ENCODE measurements around the gene COL21A1.

COL21A1 gene

GRCh38 chr6:56076033-56076432, 171.3 kb downstream of the COL21A1 start:
- H3K9me3 ChIP-seq (ENCODE audit: insufficient read depth, low read length, severe bottlenecking): no peaks in the 10 kb centered on the region
- H3K36me3 ChIP-seq (ENCODE audit: insufficient read depth, low read length): no peaks in the 10 kb centered on the region
- ATAC-seq (ENCODE audit: insufficient read depth, low read depth): no peak
- no peak for DNase-seq
- no peak overlapping the region for H3K4me3 ChIP-seq (ENCODE audit: low read depth in 1 of 2, low read length in 2 of 2)
- H3K27ac ChIP-seq (ENCODE audit: low read length): no peak overlapping the region
- no peaks in the 10 kb centered on the region for H4K20me1 ChIP-seq (ENCODE audit: insufficient read depth, low read length)
- no peak overlapping the region for H2AFZ ChIP-seq (ENCODE audit: low read depth, low read length)
- no peaks in the 10 kb centered on the region for H3K79me2 ChIP-seq (ENCODE audit: insufficient read depth, low read length)
- H3K4me2 ChIP-seq (ENCODE audit: insufficient read depth, low read length): no peak overlapping the region
- no peaks in the 10 kb centered on the region for H3K27me3 ChIP-seq (ENCODE audit: insufficient read depth, low read length, poor library complexity)
- TF ChIP-seq EZH2 (IDR thresholded peaks at IDR 0.05; ENCODE audit: borderline replicate concordance, low read depth, low read length, severe bottlenecking): no peak
- TF ChIP-seq, protein P1, sequence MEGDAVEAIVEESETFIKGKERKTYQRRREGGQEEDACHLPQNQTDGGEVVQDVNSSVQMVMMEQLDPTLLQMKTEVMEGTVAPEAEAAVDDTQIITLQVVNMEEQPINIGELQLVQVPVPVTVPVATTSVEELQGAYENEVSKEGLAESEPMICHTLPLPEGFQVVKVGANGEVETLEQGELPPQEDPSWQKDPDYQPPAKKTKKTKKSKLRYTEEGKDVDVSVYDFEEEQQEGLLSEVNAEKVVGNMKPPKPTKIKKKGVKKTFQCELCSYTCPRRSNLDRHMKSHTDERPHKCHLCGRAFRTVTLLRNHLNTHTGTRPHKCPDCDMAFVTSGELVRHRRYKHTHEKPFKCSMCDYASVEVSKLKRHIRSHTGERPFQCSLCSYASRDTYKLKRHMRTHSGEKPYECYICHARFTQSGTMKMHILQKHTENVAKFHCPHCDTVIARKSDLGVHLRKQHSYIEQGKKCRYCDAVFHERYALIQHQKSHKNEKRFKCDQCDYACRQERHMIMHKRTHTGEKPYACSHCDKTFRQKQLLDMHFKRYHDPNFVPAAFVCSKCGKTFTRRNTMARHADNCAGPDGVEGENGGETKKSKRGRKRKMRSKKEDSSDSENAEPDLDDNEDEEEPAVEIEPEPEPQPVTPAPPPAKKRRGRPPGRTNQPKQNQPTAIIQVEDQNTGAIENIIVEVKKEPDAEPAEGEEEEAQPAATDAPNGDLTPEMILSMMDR (IDR thresholded peaks at IDR 0.05; ENCODE audit: borderline replicate concordance, extremely low read depth, low read length, poor library complexity, severe bottlenecking): no peak
- H3K4me1 ChIP-seq (ENCODE audit: insufficient read depth, low read length): no peaks in the 10 kb centered on the region
- no peak overlapping the region for H3K9ac ChIP-seq (ENCODE audit: low read depth, low read length)

GRCh38 chr6:56073761-56074160, 173.6 kb downstream of the COL21A1 start:
- Histone ChIP-seq H3K4me1 (ENCODE audit: insufficient read depth, low read length) (no peaks in the 10 kb centered on the region), H2AFZ (ENCODE audit: low read depth, low read length) (no peak overlapping the region), H4K20me1 (ENCODE audit: insufficient read depth, low read length) (no peaks in the 10 kb centered on the region), H3K79me2 (ENCODE audit: insufficient read depth, low read length) (no peaks in the 10 kb centered on the region), H3K9ac (ENCODE audit: low read depth, low read length) (no peak overlapping the region), H3K9me3 (ENCODE audit: insufficient read depth, low read length, severe bottlenecking) (no peaks in the 10 kb centered on the region), H3K4me2 (ENCODE audit: insufficient read depth, low read length) (no peak overlapping the region), H3K27ac (ENCODE audit: low read length) (no peak overlapping the region), H3K4me3 (ENCODE audit: low read depth in 1 of 2, low read length in 2 of 2) (no peak overlapping the region), H3K36me3 (ENCODE audit: insufficient read depth, low read length) (no peaks in the 10 kb centered on the region), H3K27me3 (ENCODE audit: insufficient read depth, low read length, poor library complexity) (no peaks in the 10 kb centered on the region)
- TF ChIP-seq EZH2 (IDR thresholded peaks at IDR 0.05; ENCODE audit: borderline replicate concordance, low read depth, low read length, severe bottlenecking): no peak
- TF ChIP-seq, protein P1 (IDR thresholded peaks at IDR 0.05; ENCODE audit: borderline replicate concordance, extremely low read depth, low read length, poor library complexity, severe bottlenecking): no peak
- ATAC-seq (ENCODE audit: insufficient read depth, low read depth) (no peak), DNase-seq (no peak)

DNA sequence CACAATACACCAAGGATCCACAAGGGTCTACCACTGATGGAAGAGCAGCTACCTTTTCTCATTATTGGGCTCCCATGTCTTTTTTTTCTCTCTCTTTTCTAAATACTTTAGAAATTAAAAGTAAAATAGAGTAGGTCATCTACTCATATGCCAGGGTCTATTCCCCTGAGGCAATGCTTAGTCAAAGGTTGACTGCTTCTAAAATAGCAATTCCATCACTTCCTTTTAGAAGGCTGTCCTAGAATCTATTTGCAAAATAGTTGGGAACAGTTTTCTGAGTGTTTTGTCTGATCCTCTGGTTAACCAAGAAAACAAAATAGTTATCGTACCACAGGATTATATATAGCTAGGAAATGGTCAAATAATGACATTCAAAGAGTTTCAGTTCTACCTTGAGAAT, 174.1 kb downstream of the COL21A1 start:
- Histone ChIP-seq H3K9me3 (ENCODE audit: insufficient read depth, low read length, severe bottlenecking) (no peaks in the 10 kb centered on the region), H3K4me2 (ENCODE audit: insufficient read depth, low read length) (no peak overlapping the region), H3K9ac (ENCODE audit: low read depth, low read length) (no peak overlapping the region), H3K4me3 (ENCODE audit: low read depth in 1 of 2, low read length in 2 of 2) (no peak overlapping the region), H4K20me1 (ENCODE audit: insufficient read depth, low read length) (no peaks in the 10 kb centered on the region), H3K4me1 (ENCODE audit: insufficient read depth, low read length) (no peaks in the 10 kb centered on the region), H2AFZ (ENCODE audit: low read depth, low read length) (no peak overlapping the region), H3K27me3 (ENCODE audit: insufficient read depth, low read length, poor library complexity) (no peaks in the 10 kb centered on the region), H3K36me3 (ENCODE audit: insufficient read depth, low read length) (no peaks in the 10 kb centered on the region), H3K27ac (ENCODE audit: low read length) (no peak overlapping the region), H3K79me2 (ENCODE audit: insufficient read depth, low read length) (no peaks in the 10 kb centered on the region)
- DNase-seq: no peak
- TF ChIP-seq, protein P1 (IDR thresholded peaks at IDR 0.05; ENCODE audit: borderline replicate concordance, extremely low read depth, low read length, poor library complexity, severe bottlenecking): no peak
- no peak for ATAC-seq (ENCODE audit: insufficient read depth, low read depth)

DNA sequence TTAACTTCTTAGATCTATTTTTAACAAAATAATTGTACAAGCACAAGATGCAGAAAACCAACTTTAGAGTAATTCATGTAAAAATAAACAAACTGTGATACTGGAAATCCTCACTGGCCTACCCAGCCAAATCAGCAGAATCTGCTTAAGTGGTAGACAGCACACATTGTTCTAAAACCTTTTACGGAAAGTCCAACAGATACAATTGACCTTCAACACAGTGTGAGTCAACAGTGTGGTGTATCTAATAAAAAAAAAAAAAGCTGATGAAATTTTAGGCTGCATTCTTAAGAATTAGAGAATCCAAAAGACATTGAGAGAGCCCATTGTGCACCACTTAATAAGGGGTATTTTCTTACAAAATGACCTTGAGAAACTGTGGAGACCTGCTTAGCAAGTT, 174.5 kb downstream of the COL21A1 start:
- H3K4me2 ChIP-seq (ENCODE audit: insufficient read depth, low read length): no peak overlapping the region
- H3K9me3 ChIP-seq (ENCODE audit: insufficient read depth, low read length, severe bottlenecking): no peaks in the 10 kb centered on the region
- no peak overlapping the region for H3K9ac ChIP-seq (ENCODE audit: low read depth, low read length)
- no peak overlapping the region for H3K27ac ChIP-seq (ENCODE audit: low read length)
- TF ChIP-seq EZH2 (IDR thresholded peaks at IDR 0.05; ENCODE audit: borderline replicate concordance, low read depth, low read length, severe bottlenecking): no peak
- TF ChIP-seq, protein P1 (IDR thresholded peaks at IDR 0.05; ENCODE audit: borderline replicate concordance, extremely low read depth, low read length, poor library complexity, severe bottlenecking): no peak
- H3K4me3 ChIP-seq (ENCODE audit: low read depth in 1 of 2, low read length in 2 of 2): no peak overlapping the region
- DNase-seq: no peak
- H3K36me3 ChIP-seq (ENCODE audit: insufficient read depth, low read length): no peaks in the 10 kb centered on the region
- H2AFZ ChIP-seq (ENCODE audit: low read depth, low read length): no peak overlapping the region
- H3K79me2 ChIP-seq (ENCODE audit: insufficient read depth, low read length): no peaks in the 10 kb centered on the region
- no peaks in the 10 kb centered on the region for H3K4me1 ChIP-seq (ENCODE audit: insufficient read depth, low read length)
- H3K27me3 ChIP-seq (ENCODE audit: insufficient read depth, low read length, poor library complexity): no peaks in the 10 kb centered on the region
- no peak for ATAC-seq (ENCODE audit: insufficient read depth, low read depth)
- H4K20me1 ChIP-seq (ENCODE audit: insufficient read depth, low read length): no peaks in the 10 kb centered on the region

All from DND-41 (cell line).